ENCODE measurements around the gene CHCHD5. TPM values are rescaled to one million over a fixed set of nuclear protein-coding genes. Genes with fewer than 3 reads are reported as not detected.
"Not testable (repeated sequence)": the region's sequence is repeated elsewhere in the genome, so short reads cannot be mapped to it uniquely, and the experiment has no call there.

The CHCHD5 gene
- total RNA-seq, 1 donor from 2014 or later = 23.9 TPM

DNA sequence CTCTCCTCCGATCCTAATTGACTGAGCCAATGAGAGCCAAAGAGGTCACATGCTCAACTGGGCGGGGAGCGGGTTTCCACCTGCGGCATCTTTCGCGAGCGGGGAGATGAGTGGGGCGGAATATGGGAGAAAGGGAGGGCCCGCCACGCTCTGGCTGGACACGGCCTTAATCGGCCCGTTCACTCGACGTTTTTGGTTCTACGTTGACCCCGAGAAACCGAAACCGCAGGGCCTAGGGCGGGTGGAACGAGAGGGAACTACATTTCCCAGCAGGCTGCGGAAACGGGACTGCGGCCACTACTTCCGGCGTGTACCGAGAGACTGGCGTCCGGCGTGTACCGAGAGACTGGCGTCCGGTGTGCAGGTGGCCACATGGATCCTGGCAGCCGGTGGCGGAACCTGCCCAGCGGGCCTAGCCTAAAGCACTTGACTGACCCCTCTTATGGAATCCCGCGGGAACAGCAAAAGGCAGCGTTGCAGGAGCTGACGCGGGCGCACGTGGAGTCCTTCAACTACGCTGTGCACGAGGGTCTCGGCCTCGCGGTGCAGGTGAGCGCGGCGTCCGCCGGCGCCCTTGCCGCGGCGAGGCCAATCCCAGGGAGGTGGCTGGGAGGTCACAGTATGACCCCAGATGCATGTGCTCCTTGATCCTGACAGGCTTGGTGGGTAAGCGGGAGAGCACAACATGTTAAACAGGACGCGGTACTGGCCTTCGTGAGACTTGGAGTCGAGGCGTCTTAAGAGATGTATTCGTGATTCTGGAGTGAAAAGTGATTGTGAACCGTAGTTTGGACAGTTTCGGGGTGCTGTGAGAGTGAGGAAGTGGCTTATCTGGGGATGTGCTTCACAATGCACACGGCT lies 42.1 kb upstream of the CHCHD5 start, which contains the start of gene POLR1B:
Gene POLR1B, plus strand, starts transcription at position 343 of the 861 bp plus-strand sequence. Its CDS starts 30 bp downstream, at position 373.
- Histone ChIP-seq H3K4me1 (peaks cover 30% of the 10 kb centered on the region), H3K9me3 (no peaks in the 10 kb centered on the region), H3K27me3 (no peaks in the 10 kb centered on the region), H3K36me3 (peaks cover 13% of the 10 kb centered on the region), H3K4me3 (peak within 1 kb of the TSS; percentile 82), H3K27ac (peak within 1 kb of the TSS; percentile 93)
- intact Hi-C loops (cut with DNase I) = no loop called here
- TF ChIP-seq, protein P1, sequence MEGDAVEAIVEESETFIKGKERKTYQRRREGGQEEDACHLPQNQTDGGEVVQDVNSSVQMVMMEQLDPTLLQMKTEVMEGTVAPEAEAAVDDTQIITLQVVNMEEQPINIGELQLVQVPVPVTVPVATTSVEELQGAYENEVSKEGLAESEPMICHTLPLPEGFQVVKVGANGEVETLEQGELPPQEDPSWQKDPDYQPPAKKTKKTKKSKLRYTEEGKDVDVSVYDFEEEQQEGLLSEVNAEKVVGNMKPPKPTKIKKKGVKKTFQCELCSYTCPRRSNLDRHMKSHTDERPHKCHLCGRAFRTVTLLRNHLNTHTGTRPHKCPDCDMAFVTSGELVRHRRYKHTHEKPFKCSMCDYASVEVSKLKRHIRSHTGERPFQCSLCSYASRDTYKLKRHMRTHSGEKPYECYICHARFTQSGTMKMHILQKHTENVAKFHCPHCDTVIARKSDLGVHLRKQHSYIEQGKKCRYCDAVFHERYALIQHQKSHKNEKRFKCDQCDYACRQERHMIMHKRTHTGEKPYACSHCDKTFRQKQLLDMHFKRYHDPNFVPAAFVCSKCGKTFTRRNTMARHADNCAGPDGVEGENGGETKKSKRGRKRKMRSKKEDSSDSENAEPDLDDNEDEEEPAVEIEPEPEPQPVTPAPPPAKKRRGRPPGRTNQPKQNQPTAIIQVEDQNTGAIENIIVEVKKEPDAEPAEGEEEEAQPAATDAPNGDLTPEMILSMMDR (IDR thresholded peaks at IDR 0.05) = no peak
- peak; percentile 96 for ATAC-seq
- peak; percentile 94 for DNase-seq

DNA sequence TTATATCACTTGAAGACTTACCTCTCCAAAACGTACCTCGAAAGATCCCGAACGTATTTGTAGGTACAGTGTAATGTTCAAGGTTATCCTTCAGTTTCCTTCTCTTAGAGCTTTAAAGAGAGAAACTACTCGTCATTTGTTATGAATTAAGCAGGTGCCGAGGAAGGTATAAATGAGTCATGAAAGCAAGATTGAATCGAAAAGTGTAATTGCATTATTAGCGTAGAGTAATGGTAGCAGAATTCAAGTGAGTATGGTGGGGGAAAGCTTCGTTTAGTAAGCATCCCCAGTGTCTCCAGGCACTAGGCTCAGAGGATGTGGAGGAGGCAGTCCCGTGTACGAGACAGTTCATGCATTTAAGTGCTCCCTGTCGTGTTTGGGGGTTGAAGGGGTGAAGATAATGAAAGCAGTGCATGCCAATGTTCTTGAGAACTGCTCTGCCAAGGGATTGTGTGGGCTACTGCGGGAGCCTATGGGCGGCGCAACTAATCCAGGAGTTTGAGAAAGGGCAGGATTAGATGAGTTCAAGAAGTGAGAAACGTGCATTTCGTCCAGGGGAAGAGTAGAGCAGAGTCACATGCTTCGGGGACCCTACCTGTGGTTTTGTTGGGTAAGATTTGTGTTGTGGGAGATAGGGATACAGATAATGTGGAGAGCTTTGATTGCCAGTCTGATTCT lies 41.3 kb upstream of the CHCHD5 start:
- H3K27ac ChIP-seq = peak overlapping the region; percentile 93
- intact Hi-C loops (cut with DNase I) = no loop called here
- H3K27me3 ChIP-seq = no peaks in the 10 kb centered on the region
- no peaks in the 10 kb centered on the region for H3K9me3 ChIP-seq
- peak overlapping the region; percentile 82 for H3K4me3 ChIP-seq
- ATAC-seq = no peak
- peaks cover 36% of the 10 kb centered on the region for H3K4me1 ChIP-seq
- no peak for DNase-seq
- TF ChIP-seq, protein P1 (IDR thresholded peaks at IDR 0.05) = no peak
- H3K36me3 ChIP-seq = peaks cover 20% of the 10 kb centered on the region

DNA sequence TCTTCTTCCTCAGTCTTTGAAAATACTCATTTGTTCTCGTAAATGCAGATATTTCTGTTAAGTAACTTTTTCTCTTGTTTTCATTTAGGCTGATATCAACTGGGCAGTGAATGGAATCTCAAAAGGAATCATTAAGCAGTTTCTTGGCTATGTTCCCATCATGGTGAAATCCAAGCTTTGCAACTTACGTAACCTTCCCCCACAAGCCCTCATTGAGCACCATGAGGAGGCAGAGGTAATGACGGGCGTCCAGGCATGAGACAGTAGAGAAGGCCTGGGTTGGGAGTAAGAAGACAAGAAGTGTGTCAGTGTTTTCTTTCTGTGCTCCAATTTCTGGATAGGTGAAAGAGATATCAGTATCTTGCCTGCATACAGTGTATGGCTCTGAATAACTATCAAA lies 37.1 kb upstream of the CHCHD5 start:
- Histone ChIP-seq H3K36me3 (peaks cover 62% of the 10 kb centered on the region), H3K27ac (peak overlapping the region; percentile 31), H3K9me3 (no peaks in the 10 kb centered on the region), H3K4me3 (no peak overlapping the region), H3K27me3 (no peaks in the 10 kb centered on the region), H3K4me1 (peaks cover 29% of the 10 kb centered on the region)
- peak; percentile 80 for ATAC-seq
- DNase-seq = no peak
- intact Hi-C loops (cut with DNase I) = no loop called here
- TF ChIP-seq, protein P1 (IDR thresholded peaks at IDR 0.05) = no peak

DNA sequence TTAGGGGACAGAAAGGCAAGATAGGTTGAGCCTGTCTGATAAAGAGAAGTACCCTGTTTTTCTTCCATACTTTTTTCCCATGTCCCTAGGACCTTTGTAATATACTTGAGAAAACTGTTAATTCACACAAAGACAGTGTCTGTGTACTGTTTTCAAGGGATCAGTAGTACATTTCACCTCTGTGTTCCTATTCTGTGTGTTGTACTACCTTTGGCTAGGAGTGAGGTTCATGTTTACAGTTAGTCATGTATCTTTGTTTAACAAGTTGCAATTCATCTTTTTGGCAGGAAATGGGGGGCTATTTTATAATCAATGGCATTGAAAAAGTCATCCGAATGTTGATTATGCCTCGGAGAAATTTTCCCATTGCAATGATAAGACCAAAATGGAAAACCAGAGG lies 35.4 kb upstream of the CHCHD5 start:
- Histone ChIP-seq H3K27me3 (no peaks in the 10 kb centered on the region), H3K9me3 (no peaks in the 10 kb centered on the region), H3K36me3 (peaks cover 79% of the 10 kb centered on the region), H3K27ac (no peak overlapping the region), H3K4me1 (peaks cover 18% of the 10 kb centered on the region), H3K4me3 (no peak overlapping the region)
- TF ChIP-seq, protein P1 (IDR thresholded peaks at IDR 0.05) = no peak
- intact Hi-C loops (cut with DNase I) = no loop called here
- no peak for DNase-seq
- ATAC-seq = no peak

DNA sequence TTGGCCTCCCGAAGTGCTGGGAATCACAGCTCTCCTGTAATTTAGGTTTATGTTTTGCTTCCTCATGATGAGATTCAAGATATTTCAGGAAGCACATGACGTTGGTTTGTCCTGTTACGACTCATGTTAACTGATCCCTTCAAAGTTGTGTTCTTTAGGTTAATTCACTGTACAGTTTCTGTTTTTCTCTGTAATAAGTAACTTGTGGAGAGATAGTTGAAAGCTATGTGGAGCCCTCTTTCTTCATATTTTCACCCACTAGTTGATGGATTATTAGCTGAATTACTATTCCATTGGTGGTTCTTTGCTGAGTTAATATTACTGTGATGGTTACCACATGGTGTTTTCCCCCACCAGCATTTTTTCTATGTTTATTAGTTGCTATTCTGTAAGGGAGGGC lies 18.3 kb upstream of the CHCHD5 start:
- intact Hi-C loops (cut with DNase I) = no loop called here
- ATAC-seq (no peak), DNase-seq (no peak)
- Histone ChIP-seq H3K9me3 (no peaks in the 10 kb centered on the region), H3K27ac (no peak overlapping the region), H3K4me1 (no peaks in the 10 kb centered on the region), H3K4me3 (no peak overlapping the region), H3K27me3 (no peaks in the 10 kb centered on the region), H3K36me3 (peaks cover 92% of the 10 kb centered on the region)
- TF ChIP-seq, protein P1 (IDR thresholded peaks at IDR 0.05) = no peak

DNA sequence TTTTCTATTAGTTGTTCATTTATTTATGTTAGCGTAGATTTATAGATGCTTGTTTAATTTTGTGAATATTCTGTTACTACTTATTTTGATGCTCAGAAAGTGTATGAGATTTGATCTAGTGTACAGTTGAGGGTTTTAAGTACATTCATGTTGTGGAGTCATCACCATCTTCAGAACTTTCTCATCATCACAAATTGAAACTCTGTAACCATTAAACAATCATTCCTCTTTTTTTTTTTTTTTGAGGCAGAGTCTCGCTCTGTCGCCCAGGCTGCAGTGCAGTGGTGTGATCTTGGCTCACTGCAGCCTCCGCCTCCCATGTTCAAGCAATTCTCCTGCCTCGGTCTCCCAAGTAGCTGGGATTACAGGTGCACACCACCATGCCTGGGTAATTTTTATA lies 17.9 kb upstream of the CHCHD5 start:
- H3K4me3 ChIP-seq; DNase-seq; ATAC-seq; intact Hi-C loops (cut with DNase I); H3K4me1 ChIP-seq; H3K27ac ChIP-seq; H3K27me3 ChIP-seq; H3K9me3 ChIP-seq: not testable (repeated sequence)
- peaks cover 92% of the 10 kb centered on the region for H3K36me3 ChIP-seq

Data from upper lobe of right lung (tissue), 1 donor.